PC-3 (cell line): ENCODE measurements around the gene ZNF426.

ENCODE experiments used
- EZH2 ChIP-seq: fragments of 300-600 bp; sonication (generic); IDR thresholded peaks from one replicate; pipeline ENCODE4 v1.6.1; 2017; ENCODE audit warnings: antibody characterized with exemption, mild to moderate bottlenecking, low read length; ENCODE audit not compliant: unreplicated experiment
- EZH2phosphoT487 ChIP-seq: fragments of 300-600 bp; sonication (generic); IDR thresholded peaks from 2 replicates; pipeline ENCODE4 v1.6.1; 2018; ENCODE audit warnings: mild to moderate bottlenecking, antibody characterized with exemption, low read length, borderline replicate concordance
- TF ChIP-seq, protein P1 (sequence below): fragments of 300-600 bp; sonication (generic); conservative IDR thresholded peaks from 2 replicates; pipeline ENCODE4 v1.5.1; 2017; ENCODE audit warnings: antibody characterized with exemption, low read depth, mild to moderate bottlenecking, low read length

DNA sequence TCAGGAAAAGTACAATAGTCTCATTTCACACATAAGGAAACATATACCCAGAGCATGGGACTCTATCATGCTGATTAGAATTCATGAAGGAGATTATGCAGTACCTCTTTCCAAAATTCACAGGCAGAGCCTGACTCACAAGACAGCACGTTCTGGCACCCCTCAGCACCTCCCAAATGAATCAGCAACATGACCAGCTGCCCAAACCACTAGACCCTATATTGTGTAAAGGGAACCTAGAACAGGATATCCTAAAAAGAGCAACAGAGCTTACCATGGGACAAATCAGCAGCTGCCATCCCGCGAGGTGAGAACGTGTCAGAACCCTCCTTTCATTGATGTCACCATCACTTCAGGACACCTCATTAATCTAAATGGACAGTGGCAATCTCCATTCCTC is 2.5 kb downstream of the ZNF426 start:
- TF ChIP-seq, protein P1, sequence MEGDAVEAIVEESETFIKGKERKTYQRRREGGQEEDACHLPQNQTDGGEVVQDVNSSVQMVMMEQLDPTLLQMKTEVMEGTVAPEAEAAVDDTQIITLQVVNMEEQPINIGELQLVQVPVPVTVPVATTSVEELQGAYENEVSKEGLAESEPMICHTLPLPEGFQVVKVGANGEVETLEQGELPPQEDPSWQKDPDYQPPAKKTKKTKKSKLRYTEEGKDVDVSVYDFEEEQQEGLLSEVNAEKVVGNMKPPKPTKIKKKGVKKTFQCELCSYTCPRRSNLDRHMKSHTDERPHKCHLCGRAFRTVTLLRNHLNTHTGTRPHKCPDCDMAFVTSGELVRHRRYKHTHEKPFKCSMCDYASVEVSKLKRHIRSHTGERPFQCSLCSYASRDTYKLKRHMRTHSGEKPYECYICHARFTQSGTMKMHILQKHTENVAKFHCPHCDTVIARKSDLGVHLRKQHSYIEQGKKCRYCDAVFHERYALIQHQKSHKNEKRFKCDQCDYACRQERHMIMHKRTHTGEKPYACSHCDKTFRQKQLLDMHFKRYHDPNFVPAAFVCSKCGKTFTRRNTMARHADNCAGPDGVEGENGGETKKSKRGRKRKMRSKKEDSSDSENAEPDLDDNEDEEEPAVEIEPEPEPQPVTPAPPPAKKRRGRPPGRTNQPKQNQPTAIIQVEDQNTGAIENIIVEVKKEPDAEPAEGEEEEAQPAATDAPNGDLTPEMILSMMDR = no peak
- no peak for TF ChIP-seq EZH2
- no peak for TF ChIP-seq EZH2phosphoT487
